Duodenal mucosa (tissue), 2 donors: Measurements from ENCODE around the gene SPRY4.
"Not testable (repeated sequence)": the region's sequence is repeated elsewhere in the genome, so short reads cannot be mapped to it uniquely, and the experiment has no call there.

Source experiments
- H3K27ac ChIP-seq: one replicate; pipeline ENCODE4 v1.7.0; 2013; ENCODE audit warnings: low read depth, low read length
- H3K27me3 ChIP-seq, 2 donors: one replicate each; pipeline ENCODE4 v1.7.0; 2013; ENCODE audit warnings: low read length in 2 of 2, control low read depth in 1 of 2; ENCODE audit not compliant: insufficient read depth in 2 of 2, control insufficient read depth in 1 of 2
- H3K36me3 ChIP-seq, 2 donors: one replicate each; pipeline ENCODE4 v1.7.0; 2013; ENCODE audit warnings: low read length in 2 of 2, control low read depth in 1 of 2; ENCODE audit not compliant: insufficient read depth in 2 of 2, control insufficient read depth in 1 of 2
- H3K4me1 ChIP-seq, 2 donors: one replicate each; pipeline ENCODE4 v1.7.0; 2013; ENCODE audit warnings: low read length in 2 of 2, control low read depth in 1 of 2; ENCODE audit not compliant: insufficient read depth in 2 of 2, control insufficient read depth in 1 of 2
- H3K4me3 ChIP-seq, 2 donors: one replicate each; pipeline ENCODE4 v1.7.0; 2013; ENCODE audit warnings: low read length in 2 of 2, low read depth in 1 of 2
- H3K9ac ChIP-seq, 2 donors: one replicate each; pipeline ENCODE4 v1.7.0; 2013; ENCODE audit warnings: low read length in 2 of 2, low read depth in 1 of 2
- H3K9me3 ChIP-seq, 2 donors: one replicate each; pipeline ENCODE4 v1.7.0; 2013; ENCODE audit warnings: low read length in 2 of 2, control low read depth in 1 of 2; ENCODE audit not compliant: control insufficient read depth in 1 of 2

SPRY4 gene

DNA sequence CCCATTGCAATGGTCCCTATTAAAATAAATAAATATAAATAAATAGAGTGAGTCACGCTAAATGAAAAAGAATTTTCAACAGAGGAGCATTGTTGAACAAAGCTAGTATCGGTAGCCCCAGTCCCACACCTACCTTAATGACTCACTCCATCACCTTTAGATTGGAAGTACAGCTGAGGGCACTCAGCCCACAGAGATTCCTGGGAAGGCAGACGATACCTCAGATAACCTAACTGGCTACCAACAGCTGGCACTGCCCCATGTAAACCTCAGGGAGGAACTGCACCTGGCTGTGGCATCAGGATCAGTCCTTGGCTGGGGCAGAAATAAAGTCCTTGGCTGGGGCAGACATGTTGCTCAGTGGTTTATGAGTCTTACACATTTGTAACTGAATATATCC, 49.3 kb downstream of the SPRY4 start:
- H3K4me1 ChIP-seq: peaks cover 11 to 13% of the 10 kb centered on the region in 2 donors
- H3K27ac ChIP-seq: no peak overlapping the region
- H3K27me3 ChIP-seq: no peaks in the 10 kb centered on the region
- H3K9ac ChIP-seq: no peak overlapping the region
- no peaks in the 10 kb centered on the region for H3K9me3 ChIP-seq
- H3K4me3 ChIP-seq: no peak overlapping the region
- no peaks in the 10 kb centered on the region for H3K36me3 ChIP-seq

DNA sequence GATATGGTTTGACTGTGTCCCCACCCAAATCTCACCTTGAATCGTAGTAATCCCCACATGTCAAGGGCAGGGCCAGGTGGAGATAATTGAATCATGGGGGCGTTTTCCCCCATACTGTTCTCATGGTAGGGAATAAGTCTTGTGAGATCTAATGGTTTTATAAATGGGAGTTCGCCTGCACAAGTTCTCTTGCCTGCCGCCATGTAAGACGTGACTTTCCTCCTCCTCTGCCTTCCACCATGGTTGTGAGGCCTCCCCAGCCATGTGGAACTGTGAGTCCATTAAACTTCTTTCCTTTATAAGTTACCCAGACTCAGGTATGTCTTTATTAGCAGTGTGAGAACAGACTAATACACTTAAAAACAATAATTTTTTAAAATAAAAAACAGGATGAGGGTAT, 52.2 kb downstream of the SPRY4 start:
- H3K27me3 ChIP-seq, H3K27ac ChIP-seq, H3K4me3 ChIP-seq, H3K4me1 ChIP-seq, H3K36me3 ChIP-seq, H3K9ac ChIP-seq, H3K9me3 ChIP-seq: not testable (repeated sequence)

DNA sequence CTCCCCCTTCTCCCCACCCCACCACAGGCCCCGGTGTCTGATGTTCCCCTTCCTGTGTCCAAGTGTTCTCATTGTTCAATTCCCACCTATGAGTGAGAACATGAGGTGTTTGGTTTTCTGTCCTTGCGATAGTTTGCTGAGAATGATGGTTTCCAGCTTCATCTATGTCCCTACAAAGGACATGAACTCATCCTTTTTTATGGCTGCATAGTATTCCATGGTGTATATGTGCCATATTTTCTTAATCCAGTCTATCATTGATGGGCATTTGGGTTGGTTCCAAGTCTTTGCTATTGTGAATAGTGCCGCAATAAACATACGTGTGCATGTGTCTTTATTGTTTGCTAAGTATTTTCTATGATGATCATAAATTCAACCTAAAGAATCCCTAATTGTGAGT, 60.7 kb downstream of the SPRY4 start:
- H3K4me1 ChIP-seq, H3K36me3 ChIP-seq, H3K27ac ChIP-seq, H3K9ac ChIP-seq, H3K27me3 ChIP-seq, H3K4me3 ChIP-seq, H3K9me3 ChIP-seq: not testable (repeated sequence)

DNA sequence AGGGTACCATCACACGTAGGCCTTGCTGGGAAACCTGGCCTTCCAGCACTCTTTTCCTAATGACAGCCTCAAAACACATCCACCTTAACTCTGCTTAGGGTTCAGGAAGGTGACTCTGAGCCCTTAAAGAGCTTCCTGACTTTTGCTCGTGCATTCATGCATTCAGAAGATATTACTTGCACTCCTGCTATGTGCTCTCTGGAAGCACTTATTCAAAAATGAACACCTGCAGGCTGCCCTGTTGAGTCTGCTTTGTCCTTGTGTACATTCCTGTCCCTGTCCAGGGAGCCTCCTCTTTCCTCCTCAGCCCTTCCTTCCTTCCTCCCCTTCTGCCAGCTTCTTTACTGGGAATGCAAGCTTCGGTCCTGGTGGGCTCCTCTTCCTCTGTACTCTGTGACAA, 61.5 kb downstream of the SPRY4 start:
- no peak overlapping the region for H3K27ac ChIP-seq

DNA sequence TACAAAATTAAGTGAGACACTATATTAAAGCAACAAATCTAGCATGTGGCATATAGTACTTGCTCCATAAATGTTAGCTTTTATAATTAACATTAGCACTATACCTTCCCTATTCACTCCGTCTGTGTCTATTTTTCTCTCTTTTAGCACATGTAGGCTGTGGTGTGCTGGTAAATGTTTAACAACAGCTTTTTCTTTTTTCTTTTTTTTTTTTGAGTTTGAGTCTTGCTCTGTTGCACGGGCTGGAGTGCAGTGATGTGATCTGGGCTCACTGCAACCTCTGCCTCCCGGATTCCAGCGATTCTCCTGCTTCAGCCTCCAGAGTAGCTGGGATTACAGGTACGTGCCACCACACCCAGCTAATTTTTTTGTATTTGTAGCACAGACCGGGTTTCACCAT, 62.1 kb downstream of the SPRY4 start:
- no peaks in the 10 kb centered on the region for H3K4me1 ChIP-seq
- no peak overlapping the region for H3K9ac ChIP-seq
- no peaks in the 10 kb centered on the region for H3K9me3 ChIP-seq
- no peaks in the 10 kb centered on the region for H3K36me3 ChIP-seq
- H3K4me3 ChIP-seq: no peak overlapping the region
- no peaks in the 10 kb centered on the region for H3K27me3 ChIP-seq
- no peak overlapping the region for H3K27ac ChIP-seq

More for the DNA sequence above, 61.5 kb downstream of the SPRY4 start:
- Histone ChIP-seq H3K4me1 (no peaks in the 10 kb centered on the region), H3K9ac (no peak overlapping the region), H3K36me3 (no peaks in the 10 kb centered on the region), H3K4me3 (no peak overlapping the region), H3K9me3 (no peaks in the 10 kb centered on the region), H3K27me3 (no peaks in the 10 kb centered on the region)
